Placental epithelial cell (primary cell): Measurements from ENCODE around the gene OXLD1. TPM values are rescaled to one million over a fixed set of nuclear protein-coding genes. Genes with fewer than 3 reads are reported as not detected.

ENCODE experiments used
- small RNA-seq: library from RNA; depleted of rRNA; stranded (forward); fragments of <200 nt; gene quantifications from one replicate; pipeline ENCODE3, GENCODE V24; 2012
- total RNA-seq: library from RNA; depleted of rRNA; stranded (reverse); fragments of >200 nt; gene quantifications from 2 replicates; pipeline ENCODE4 v1.2.3, GENCODE V29; 2012

OXLD1 gene
- total RNA-seq, result 31.8 and 32.1 TPM in 2 replicates

GRCh38 chr17:81666342-81667191, at the start of gene OXLD1, which contains the start of gene CCDC137:
OXLD1 (minus strand) TSS chr17:81666605; CDS start chr17:81666577, 28 bp downstream.
CCDC137 (plus strand) TSS chr17:81666737; CDS start chr17:81666767, 30 bp downstream.

GRCh38 chr17:81711814-81712467, 45.5 kb upstream of the OXLD1 start, which contains the start of gene SLC25A10:
SLC25A10 (plus strand) TSS chr17:81712284; CDS start chr17:81712427, 143 bp downstream.

GRCh38 chr17:81702934-81703746, 36.7 kb upstream of the OXLD1 start, which contains the start of gene MRPL12:
MRPL12 (plus strand) TSS chr17:81703367; CDS start chr17:81703502, 135 bp downstream.

DNA sequence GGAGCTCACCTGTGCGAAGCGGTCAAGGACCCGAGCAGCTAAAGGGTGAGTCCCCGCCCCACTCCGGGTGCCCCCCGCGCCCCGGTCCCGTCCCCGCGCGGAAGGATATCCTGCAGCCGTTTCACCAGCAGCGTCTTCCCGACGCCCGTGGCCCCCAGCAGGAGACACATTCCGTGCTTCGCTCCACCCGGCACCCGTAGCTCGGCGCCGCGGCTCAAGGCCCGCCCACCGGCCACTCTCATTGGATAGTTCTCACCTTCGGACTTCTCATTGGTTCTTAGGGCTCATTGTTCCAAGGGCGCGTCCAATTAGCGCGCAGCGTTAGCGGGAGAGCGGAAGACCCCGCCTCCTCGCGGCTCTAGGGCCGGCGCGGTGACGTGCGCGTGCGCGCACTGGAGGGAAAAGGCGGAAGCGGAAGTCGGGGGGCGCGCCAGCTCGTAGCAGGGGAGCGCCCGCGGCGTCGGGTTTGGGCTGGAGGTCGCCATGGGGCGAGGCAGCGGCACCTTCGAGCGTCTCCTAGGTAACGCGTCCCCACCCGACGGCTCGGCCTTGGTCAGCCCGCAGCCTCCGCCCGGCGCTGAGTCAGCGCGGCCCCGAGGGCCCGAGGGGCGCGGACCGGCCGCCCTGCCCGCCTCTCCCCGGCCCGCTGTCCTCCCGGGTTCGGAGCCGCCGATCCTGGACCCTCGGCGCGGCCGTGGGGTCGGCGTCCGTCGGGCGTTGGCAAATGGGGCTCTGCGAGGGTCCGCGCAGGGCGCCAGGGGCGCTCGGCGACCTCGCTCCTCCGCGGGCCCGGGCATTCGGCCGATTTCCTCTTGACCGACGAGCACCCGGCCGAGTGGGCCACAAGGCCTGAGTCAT, 17.4 kb upstream of the OXLD1 start, which contains the start of the genes ARL16 and HGS:
ARL16 (minus strand) TSS at position 214 of the 858 bp plus-strand sequence; CDS start at position 170, 44 bp downstream.
HGS (plus strand) TSS at position 428 of the 858 bp plus-strand sequence; CDS start at position 484, 56 bp downstream.

GRCh38 chr17:81656118-81656743, 10.2 kb downstream of the OXLD1 start, which contains the start of gene PDE6G:
PDE6G (minus strand) TSS chr17:81656542; CDS start chr17:81653305, 3,237 bp downstream.

GRCh38 chr17:81636505-81637288, 29.7 kb downstream of the OXLD1 start, which contains the start of the genes NPLOC4 and TSPAN10:
NPLOC4 (minus strand) TSS chr17:81637112; CDS start chr17:81636930, 182 bp downstream.
TSPAN10 (plus strand) TSS chr17:81637196; CDS start chr17:81642413, 5,217 bp downstream.

Small RNA genes within 50 kb of the gene (small RNA-seq; reads per million reads assigned to genes)
- not detected for gene MIR6786

Other genes starting within 250 kb of the OXLD1 start
- gene ACTG1, start 153.8 kb downstream of the OXLD1 start, total RNA-seq, result 3,259 and 11,087 TPM in 2 replicates
- gene FSCN2, start 138.2 kb downstream of the OXLD1 start, total RNA-seq, result 1.1 and 3.5 TPM in 2 replicates
- gene FAAP100, start 114.3 kb downstream of the OXLD1 start, total RNA-seq, result 36.1 and 44.8 TPM in 2 replicates
- 59.7 and 70.8 TPM in 2 replicates for gene NPLOC4, start 29.5 kb downstream of the OXLD1 start, total RNA-seq
- 2.0 and 3.9 TPM in 2 replicates for gene TSPAN10, start 29.4 kb downstream of the OXLD1 start, total RNA-seq
- 0.43 TPM in 1 of 2 replicates, not detected in the other for gene PDE6G, start 10.1 kb downstream of the OXLD1 start, total RNA-seq
- 3.7 and 6.3 TPM in 2 replicates for gene CCDC137, start 132 bp upstream of the OXLD1 start, total RNA-seq
- gene ARL16, start 17.2 kb upstream of the OXLD1 start, total RNA-seq, result 21.2 and 24.9 TPM in 2 replicates
- 86.4 and 103 TPM in 2 replicates for gene HGS, start 17.4 kb upstream of the OXLD1 start, total RNA-seq
- 4.7 and 11.4 TPM in 2 replicates for gene MRPL12, start 36.8 kb upstream of the OXLD1 start, total RNA-seq
- gene SLC25A10, start 45.7 kb upstream of the OXLD1 start, total RNA-seq, result 9.4 and 19.5 TPM in 2 replicates
- not detected in 2 replicates for gene GCGR, start 137.5 kb upstream of the OXLD1 start, total RNA-seq
- gene MCRIP1, start 166.7 kb upstream of the OXLD1 start, total RNA-seq, result 66.7 and 93.8 TPM in 2 replicates
- gene PPP1R27, start 168.4 kb upstream of the OXLD1 start, total RNA-seq, result not detected in 2 replicates
- gene P4HB, start 193.9 kb upstream of the OXLD1 start, total RNA-seq, result 1,203 and 2,037 TPM in 2 replicates
- 82.1 and 158 TPM in 2 replicates for gene ARHGDIA, start 204.7 kb upstream of the OXLD1 start, total RNA-seq
- 87.2 and 113 TPM in 2 replicates for gene ALYREF, start 225.0 kb upstream of the OXLD1 start, total RNA-seq
- gene ANAPC11, start 225.1 kb upstream of the OXLD1 start, total RNA-seq, result 128 and 147 TPM in 2 replicates
- 0.33 and 0.39 TPM in 2 replicates for gene NPB, start 235.6 kb upstream of the OXLD1 start, total RNA-seq
- 22.0 and 51.3 TPM in 2 replicates for gene PCYT2, start 244.8 kb upstream of the OXLD1 start, total RNA-seq